ENCODE measurements around the gene SSX1.
"Not testable (repeated sequence)": the region's sequence is repeated elsewhere in the genome, so short reads cannot be mapped to it uniquely, and the experiment has no call there.

The SSX1 gene, protein sequence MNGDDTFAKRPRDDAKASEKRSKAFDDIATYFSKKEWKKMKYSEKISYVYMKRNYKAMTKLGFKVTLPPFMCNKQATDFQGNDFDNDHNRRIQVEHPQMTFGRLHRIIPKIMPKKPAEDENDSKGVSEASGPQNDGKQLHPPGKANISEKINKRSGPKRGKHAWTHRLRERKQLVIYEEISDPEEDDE

DNA sequence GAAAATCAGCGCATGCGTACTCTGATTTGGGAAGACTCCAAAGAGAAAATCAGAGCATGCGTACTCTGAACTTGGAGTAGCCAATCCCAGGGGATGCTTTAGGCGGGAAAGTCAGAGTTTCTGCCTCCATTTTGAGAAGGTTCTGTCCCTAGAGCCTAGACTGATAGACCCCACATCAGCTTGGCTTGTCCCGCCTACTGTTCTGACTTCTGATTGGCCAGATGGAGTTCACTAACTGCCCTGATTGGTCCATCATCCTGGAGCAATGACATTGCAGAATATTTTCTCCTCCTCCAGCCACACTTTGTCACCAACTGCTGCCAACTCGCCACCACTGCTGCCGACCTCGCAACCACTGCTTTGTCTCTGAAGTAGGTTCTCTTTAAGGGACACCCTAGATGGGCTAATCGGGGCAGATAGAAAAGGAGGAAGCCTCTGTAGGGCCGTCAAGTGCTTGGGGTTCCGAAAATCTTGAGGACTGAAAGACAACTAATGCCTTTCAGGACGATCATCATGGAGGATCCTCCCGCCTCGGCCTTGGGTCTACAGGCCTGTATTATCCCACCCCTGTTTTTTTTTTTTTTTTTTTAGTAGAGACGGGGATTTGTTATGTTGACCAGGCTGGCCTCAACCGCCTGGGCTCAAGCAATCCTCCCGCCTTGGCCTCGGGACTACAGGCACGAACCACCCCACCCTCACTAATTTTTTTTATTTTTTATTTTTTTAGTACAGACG, at the start of gene SSX1:
SSX1 (plus strand) TSS at position 331 of the 735 bp plus-strand sequence. CDS start 1,850 bp downstream, outside the sequence.
- not testable (repeated sequence) for DNase-seq

DNA sequence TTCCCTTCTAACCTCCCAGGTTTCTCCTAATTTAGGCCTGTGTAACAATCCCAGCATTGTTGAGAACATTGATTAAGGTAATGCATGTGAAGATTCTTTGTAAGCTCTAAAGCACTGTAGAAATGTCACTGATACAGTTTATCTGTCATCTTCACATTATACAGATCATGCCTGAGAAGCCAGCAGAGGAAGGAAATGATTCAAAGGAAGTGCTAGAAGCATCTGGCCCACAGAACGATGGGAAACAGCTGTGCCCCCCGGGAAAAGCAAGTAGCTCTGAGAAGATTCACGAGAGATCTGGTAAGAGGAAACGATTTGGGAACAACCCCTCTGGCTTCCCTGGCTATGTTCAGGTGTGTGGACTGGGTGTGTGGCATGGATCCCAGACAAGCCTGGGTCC, 40.9 kb upstream of the SSX1 start:
- not testable (repeated sequence) for DNase-seq

DNA sequence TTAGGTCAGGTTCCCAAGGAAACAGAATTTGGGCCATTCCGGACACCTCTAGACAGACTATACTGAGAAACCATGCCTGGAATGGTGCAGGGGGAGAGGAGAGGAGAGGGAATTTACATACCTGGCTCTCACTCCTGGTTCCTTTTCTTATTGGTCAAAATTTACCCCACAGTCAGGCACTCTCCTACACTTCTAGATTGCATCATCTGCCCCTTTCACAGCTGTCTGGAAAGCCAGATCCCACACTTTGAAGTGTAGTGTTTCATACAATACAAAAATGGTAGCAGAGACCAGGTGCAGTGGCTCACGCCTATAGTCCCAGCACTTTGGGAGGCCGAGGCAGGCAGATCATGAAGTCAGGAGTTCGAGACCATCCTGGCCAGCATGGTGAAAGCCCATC, 31.0 kb upstream of the SSX1 start:
- DNase-seq: not testable (repeated sequence)

DNA sequence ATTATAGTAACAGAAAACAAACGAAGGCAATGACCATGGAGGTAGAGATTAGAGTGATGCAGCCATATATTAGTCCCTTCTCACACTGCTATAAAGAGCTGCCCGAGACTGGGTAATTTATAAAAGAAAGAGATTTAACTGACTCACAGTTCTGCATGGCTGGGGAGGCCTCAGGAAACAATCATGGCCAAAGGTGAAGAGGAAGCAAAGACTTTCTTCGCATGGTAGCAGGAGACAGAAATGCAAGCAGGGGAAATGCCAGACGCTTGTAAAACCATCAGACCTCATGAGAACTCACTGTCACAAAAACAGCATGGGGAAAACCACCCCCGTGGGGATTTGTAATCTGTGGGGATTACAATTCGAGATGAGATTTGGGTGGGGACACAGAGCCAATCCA, 2.2 kb upstream of the SSX1 start:
- not testable (repeated sequence) for DNase-seq

DNA sequence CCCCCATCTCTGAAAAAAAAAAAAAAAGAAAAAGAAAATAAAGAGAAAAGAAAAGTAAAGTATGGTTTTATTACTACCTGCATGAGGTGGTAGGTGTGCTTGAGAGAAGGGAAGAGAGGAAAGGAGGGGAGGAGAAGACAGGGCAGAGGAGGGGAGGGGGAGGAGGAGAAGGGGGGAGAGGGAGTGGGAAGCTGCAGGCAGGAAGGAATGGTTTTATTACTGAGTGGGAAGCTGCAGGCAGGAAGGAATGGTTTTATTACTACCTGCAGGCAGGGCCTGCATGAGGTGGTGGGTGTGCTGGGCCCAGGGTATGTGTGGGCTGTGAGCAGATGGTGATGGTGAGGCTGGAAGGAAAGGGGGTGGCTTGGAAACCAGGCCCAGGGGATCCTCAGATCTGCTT, 19.2 kb downstream of the SSX1 start:
- DNase-seq: not testable (repeated sequence)

DNA sequence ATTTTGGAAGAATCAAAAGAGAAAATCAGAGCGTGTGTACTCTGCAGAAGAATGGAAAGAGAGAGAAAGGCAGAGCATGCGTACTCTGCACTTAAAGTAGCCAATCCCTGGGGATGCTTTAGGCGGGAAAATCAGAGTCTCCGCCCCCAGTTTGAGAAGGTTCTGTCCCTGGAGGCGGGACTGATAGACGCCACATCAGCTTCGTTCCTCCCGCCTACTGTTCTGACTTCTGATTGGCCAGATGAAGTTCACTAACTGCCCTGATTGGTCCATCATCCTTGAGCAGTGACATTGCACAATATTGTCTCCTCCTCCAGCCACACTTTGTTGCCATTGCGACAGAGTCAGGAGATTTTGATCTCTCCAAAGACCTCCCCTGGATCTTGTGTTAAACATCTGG, 23.8 kb downstream of the SSX1 start:
- DNase-seq: no peak

DNA sequence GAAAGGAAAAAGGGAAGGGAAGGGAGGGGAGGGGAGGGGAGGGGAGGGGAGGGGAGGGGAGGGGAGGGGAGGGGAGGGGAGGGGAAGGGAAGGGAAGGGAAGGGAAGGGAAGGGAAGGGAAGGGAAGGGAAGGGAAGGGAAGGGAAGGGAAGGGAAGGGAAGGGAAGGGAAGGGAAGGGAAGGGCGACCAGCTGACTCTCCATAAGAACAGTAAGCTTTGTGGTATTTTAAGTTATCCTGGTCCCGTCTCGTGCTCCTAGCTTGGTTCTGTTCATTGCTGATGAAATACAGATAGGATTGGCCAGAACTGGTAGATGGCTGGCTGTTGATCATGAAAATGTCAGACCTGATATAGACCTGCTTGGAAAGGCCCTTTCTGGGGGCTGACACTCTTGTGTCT, 25.5 kb downstream of the SSX1 start:
- DNase-seq: not testable (repeated sequence)

DNA sequence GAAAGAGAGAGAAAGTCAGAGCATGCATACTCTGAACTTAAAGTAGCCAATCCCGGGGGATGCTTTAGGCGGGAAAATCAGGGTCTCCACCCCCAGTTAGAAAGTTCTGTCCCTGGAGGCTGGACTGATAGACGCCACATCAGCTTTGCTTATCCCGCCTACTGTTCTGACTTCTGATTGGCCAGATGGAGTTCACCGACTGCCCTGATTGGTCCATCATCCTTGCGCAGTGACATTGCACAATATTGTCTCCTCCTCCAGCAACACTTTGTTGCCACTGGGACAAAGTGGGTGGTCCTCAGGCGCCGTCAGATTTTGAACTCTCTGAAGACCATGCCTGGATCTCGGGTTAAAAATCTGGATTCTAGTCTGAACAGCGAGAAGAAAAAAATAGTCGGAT, 51.0 kb downstream of the SSX1 start:
- DNase-seq: no peak

DNA sequence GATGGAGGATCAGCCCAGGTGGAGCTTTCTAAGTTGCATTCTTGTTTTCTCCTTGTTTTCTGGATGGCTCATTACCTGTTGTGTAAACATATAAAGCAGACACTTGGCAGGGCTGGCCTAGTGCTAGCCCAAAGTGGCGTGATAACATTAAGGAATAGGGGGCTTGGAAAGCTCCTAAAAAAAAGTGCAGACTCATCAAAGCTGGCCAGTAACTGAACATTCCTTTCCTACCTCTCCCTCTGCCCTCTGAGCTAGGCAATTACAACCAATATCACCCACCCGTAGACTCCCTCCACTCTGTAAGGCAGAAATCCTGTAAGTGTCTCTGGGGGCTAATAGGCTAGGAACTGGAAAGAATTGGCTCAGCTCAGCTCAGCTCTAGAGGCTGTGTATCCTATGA, 58.8 kb downstream of the SSX1 start:
- not testable (repeated sequence) for DNase-seq

All from COR-L47 (cell line).